GM18498 (cell line): ENCODE results near the gene DGKB.

ENCODE experiments used
- ATAC-seq: cut with Tn5 transposase; IDR thresholded peaks from one replicate; pipeline ENCODE4 v1.9.1; 2021; ENCODE audit warnings: mild to moderate bottlenecking, moderate library complexity; ENCODE audit not compliant: unreplicated experiment

The DGKB gene

GRCh38 chr7:14691034-14691433 lies 211.5 kb downstream of the DGKB start:
- peak; percentile 59 for ATAC-seq

DNA sequence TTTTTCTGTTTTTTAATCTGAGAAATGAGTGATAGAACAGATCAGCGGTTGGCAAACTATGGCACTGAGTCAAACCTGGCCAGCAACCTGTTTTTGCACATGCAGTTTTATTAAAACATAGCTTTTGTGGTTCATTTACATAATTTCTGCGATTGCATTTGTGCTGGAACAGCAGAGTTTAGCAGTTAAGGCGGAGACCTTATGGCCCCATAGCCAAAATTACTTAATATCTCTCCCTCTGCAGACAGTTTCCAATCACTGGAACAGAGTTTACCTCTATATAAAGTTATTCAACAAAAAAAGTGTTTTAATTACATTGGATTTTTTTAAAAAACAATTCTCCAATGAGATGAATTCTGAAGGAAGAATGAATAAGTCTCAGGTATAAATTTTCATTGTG lies 212.1 kb downstream of the DGKB start:
- ATAC-seq, result no peak

GRCh38 chr7:14690075-14690474 lies 212.5 kb downstream of the DGKB start:
- ATAC-seq, result no peak

GRCh38 chr7:14688208-14688607 lies 214.3 kb downstream of the DGKB start:
- ATAC-seq, result no peak

- ATAC-seq, result no peak
Measured at GRCh38 chr7:14687777-14688176, 214.8 kb downstream of the DGKB start.

- ATAC-seq, result peak; percentile 43
Measured at GRCh38 chr7:14687241-14687640, 215.3 kb downstream of the DGKB start.

DNA sequence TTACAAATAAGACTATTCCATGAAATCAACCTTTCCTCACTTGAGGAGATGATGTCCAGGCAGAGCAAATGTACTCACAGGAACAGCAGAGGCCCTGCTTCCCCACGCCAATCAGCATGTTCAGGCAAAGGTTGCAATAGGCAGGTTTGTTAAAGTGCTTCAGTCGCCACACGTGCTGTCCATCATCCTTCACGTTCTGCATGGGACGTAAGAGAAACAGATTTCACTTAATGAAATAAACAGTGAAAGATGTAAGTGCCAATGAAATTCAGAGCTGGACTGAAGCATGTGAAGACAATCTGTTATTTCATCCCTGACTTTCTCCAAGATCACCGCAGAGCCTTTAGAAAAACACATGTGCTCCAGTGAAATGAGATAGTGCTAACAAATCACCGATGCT lies 217.4 kb downstream of the DGKB start:
- no peak for ATAC-seq

DNA sequence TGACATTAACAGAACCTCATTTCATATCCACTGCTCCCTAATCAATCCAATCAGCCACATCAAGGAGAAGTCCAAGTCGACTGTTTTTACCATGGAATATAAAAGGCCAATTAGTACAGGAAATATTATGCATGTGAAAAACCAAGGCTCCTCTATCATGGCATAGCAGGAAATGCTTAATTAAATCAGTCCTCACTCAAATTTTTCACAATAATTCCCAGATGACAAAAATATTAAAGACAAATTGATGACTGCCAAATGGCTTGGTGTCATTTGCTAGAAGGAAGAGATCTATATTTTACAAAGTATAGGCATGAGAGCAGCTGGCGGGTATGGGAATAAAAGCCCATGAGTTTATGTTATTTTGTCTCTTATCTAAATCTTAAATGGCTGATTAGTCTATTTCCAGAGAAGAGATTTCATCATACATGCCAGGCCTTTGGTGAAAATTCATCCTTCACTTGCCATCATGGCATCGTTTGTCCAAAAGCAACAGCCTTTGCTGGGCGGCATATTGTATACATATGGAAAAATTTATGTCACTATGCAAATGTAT lies 219.6 kb downstream of the DGKB start:
- ATAC-seq, result no peak

DNA sequence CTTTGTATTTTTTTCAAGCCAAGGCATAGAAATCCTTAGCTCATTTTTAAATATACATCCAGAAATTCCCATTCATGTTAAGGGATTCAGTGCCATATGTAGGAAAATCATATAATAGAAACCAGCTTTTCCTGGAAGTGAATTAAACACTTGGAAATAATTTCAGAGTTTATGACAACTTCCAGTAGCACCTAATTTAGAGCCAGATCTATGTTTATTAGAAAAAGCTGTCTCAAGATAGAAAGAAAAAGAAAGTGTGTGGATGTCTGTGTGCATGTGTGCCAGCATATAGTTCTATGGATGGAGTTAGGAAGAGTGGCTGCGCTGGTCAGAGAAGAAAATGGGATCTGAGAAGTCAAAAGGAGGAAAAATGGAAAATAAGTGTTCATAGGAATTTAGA lies 225.7 kb downstream of the DGKB start:
- ATAC-seq, result no peak

DNA sequence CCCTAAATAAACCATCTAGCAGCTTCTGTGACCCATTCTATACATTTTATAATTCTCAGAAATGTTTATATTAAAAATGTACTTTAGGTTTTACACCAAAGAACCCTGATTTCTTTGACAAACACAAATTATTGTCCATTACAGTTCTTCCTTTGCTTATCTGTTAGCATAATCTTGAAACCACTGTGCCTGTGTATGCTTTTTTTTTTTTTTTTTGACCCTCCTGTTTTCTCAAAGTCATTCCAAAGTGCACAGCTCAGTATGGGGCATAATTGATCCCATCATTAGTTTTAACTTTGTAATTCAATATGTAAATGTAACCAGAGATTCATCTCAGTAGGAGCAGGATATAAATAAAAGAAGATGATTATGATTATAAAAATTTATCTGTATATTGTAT lies 229.3 kb downstream of the DGKB start:
- no peak for ATAC-seq

DNA sequence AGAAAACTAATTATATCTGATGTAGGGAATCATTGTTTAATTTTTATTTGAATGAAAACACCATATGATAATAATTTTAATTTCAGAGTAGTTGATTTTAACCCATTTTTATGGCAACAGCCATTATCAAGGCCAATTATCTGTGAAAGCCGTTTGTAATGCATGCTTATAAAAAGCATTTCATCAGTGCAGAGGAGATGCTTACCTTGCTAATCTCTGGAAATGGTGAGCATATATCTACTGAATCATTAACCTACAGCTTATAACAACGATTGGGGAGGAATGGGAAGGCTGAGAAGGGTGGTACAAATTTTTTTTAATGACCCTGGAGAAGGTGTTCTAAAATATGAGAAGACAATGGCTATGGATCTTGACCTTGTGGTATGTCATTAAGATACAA lies 235.6 kb downstream of the DGKB start:
- no peak for ATAC-seq

DNA sequence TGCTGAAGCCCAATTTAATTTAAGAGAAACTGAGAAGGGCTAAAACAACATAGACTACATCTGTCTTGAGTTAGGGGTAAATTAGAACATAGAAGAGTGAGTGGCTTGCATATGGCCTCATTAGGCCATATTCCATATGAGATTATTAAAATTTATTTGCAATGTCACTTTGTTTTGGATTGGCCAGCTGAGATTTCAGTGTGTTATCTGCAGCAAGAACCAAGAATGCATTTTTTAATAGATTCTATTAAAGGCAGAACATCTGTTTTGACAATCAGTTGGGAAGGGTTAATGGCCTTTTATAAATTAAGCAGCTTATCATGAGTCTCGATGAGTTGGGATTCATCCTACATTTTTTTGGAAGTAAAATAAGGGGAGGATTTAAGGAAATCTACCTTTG lies 236.2 kb downstream of the DGKB start:
- ATAC-seq, result no peak

GRCh38 chr7:14639801-14640200 lies 262.8 kb downstream of the DGKB start:
- ATAC-seq, result no peak

DNA sequence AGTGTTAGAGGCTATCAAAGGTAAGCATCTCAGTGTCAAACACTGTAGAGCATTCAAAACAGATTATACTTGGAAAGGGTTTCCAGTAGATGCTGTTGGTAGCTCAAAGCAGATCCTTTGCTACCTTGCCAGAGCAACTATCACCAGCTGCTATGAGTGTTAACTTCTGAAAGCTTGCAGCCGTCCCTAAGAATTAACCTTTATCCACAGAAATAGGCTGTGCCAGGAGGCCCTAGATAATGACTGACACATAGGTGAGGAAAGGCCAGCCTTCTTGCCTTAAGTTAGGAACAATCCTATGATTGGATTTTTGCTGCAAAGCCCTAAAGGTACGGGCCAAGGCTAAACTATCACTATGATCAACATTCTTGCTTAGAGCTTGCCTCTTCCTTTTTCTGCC lies 263.2 kb downstream of the DGKB start:
- ATAC-seq, result no peak

GRCh38 chr7:14637968-14638367 lies 264.6 kb downstream of the DGKB start:
- no peak for ATAC-seq

- ATAC-seq, result no peak
Measured at GRCh38 chr7:14635955-14636354, 266.6 kb downstream of the DGKB start.

GRCh38 chr7:14630048-14630447 lies 272.5 kb downstream of the DGKB start:
- ATAC-seq, result peak; percentile 78

DNA sequence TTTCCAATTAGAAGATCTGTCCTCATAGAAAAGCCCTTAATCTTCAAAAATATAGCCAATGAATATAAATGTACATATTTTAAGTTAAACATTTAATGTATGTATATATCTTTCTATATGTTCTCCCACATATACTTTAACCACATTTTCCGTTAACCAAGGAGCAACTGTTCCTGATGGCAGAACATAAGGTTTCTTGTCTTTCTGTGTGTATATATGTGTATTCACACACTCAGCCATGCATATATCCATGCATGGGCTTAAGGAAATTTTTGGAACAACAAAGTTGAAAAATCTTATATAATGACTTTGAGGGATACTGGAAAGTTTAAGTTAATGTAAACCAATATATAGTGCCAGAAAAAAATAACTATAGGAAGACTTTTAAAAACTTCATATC lies 274.0 kb downstream of the DGKB start:
- no peak for ATAC-seq

DNA sequence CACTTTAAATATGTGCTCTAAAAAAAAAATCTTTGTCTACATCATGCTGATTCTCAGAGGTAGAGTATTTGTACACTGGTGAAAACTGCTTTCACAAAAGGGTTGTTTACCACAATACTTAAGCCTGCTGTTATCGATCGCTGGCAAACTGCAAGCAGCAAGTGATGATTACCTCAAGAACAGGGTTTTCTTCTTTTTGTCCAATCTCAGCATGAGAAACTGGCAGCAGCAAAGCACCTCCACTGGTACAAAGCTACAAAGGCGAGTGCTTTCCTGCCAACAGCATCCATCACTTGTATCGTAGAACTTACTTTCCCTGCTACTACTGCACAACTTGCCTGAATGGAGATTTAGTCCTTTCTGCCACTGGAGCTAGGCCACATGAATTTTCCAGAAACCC lies 276.5 kb downstream of the DGKB start:
- ATAC-seq, result no peak

DNA sequence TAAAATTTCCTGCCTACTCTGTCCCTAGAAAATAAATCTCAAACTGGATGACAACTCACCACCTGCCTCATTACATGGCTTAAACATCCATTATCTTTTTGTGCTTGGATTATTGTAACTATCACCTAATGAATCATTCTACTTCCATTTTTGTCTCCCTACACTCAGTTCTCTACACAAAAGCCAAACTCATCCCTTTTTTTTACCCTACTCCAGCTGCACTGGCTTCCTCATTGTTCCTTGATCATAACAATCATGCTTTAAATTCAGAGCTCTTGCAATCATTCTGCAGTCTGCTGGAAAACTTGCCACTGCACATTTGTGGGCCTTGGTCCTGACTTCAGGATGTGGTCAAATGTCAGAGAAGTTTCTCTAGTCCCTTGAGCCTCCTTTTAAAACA lies 280.0 kb downstream of the DGKB start:
- no peak for ATAC-seq

DNA sequence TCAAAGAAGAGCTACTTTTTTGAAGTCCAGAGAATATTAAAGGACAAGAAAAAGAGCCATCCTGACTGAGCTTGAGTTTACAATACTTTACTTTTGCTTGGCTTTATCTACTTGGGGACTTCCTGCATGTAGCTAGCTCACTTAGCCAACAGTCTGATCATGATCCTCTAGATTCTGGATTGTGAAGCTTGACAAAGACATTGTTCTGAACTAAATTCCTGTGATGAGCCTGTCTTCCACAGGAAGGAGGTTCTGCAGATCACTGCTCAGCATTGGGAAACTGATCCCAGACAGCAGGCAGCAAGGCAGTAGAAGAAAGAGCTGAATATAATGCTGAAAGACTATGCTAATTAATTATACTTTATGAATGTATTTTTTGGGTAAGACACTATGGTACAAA lies 296.4 kb downstream of the DGKB start:
- ATAC-seq, result no peak

DNA sequence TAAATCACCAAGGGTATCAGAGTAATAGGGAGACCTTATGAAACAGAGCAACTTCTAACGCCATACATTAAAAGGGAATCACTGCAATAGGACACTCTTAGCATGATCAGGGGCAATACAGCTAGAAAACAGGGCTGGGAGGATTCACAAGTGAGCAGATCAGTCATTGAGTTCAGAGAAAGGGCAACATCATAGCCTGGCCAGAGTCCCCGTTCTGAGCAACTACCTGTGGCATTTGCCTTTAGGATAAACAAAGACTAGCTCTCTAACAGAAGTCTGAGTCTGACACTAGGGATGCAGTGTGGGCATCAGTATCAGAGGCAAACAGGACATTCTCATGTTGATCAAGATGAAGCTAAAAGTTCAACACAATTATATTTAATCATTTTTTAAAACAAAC lies 297.9 kb downstream of the DGKB start:
- no peak for ATAC-seq

GRCh38 chr7:14602851-14603250 lies 299.7 kb downstream of the DGKB start:
- no peak for ATAC-seq
